Ovary (tissue), 9 donors: ENCODE measurements around the gene LITAF. TPM values are rescaled to one million over a fixed set of nuclear protein-coding genes. Genes with fewer than 3 reads are reported as not detected.

ENCODE experiments used
- DNase-seq, 5 donors: peaks; one replicate each; pipeline ENCODE4 v3.0.0-alpha.2; 2019 to 2020
- H3K27ac ChIP-seq, 2 donors: fragments of 200-600 bp; one replicate each; pipeline versions ENCODE4 v1.5.1 to v1.8.0; 2019 to 2022
- H3K27me3 ChIP-seq: fragments of 200-600 bp; one replicate; pipeline ENCODE4 v1.8.0; 2022
- H3K36me3 ChIP-seq: fragments of 200-600 bp; sonication (generic); one replicate; pipeline ENCODE4 v1.5.1; 2019
- H3K4me1 ChIP-seq: one replicate; pipeline ENCODE4 v1.8.1; 2013; ENCODE audit warnings: mild to moderate bottlenecking, moderate library complexity; ENCODE audit not compliant: insufficient read depth
- H3K4me3 ChIP-seq: fragments of 200-600 bp; sonication (generic); one replicate; pipeline ENCODE4 v1.5.1; 2017
- H3K9me3 ChIP-seq, 2 donors: fragments of 200-600 bp in 1 of 2; sonication (generic) in 1 of 2; one replicate each; pipeline versions ENCODE4 v1.5.1 to v1.8.1; 2013 to 2019; ENCODE audit warnings: mild to moderate bottlenecking in 1 of 2, moderate library complexity in 1 of 2
- CTCF ChIP-seq, 3 donors: fragments of 450-650 bp in 2 of 3; fragments of 200-600 bp in 1 of 3; IDR thresholded peaks; one replicate each; pipeline versions ENCODE4 v1.5.1 to v1.8.0; 2016 to 2022; ENCODE audit warnings: antibody characterized with exemption in 3 of 3, mild to moderate bottlenecking in 1 of 3
- EP300 ChIP-seq: sonication (generic); formaldehyde crosslinking; IDR thresholded peaks from one replicate; pipeline ENCODE4 v1.6.1; 2017; ENCODE audit warnings: antibody characterized with exemption
- POLR2A ChIP-seq: fragments of 450-650 bp; IDR thresholded peaks from one replicate; pipeline ENCODE4 v1.6.1; 2017; ENCODE audit warnings: antibody characterized with exemption, mild to moderate bottlenecking, moderate library complexity
- WGBS, 3 donors: extraction: QIAGEN DNeasy Blood & Tissue Kit in 1 of 3; methylation state at CpG; one replicate each; pipeline versions ENCODE4 v1.1.5 to v1.1.7; 2013 to 2017; 5-methylcytosine and 5-hydroxymethylcytosine counted together
- intact Hi-C, 4 donors: fragments of 100-400 bp; cut with DNase I; formaldehyde crosslinking; loops; one replicate each; pipeline versions ENCODE4 v1.11.0 to v1.15.1; 2022 to 2023
- polyA plus RNA-seq, 2 donors: library from polyadenylated mRNA; stranded (reverse); fragments of 200-250 nt in 1 of 2; fragments of 350-450 nt in 1 of 2; fragmentation: Illumina TruSeq in 1 of 2; extraction: RNeasy Lipid Tissue Mini Kit (QIAGEN cat#74804) in 1 of 2; gene quantifications; one replicate each; pipeline ENCODE4 v1.2.3, GENCODE V29; 2013 to 2014
- total RNA-seq, 7 donors: library from RNA; depleted of rRNA in 2 of 7; stranded (reverse); fragments of >200 nt in 2 of 7; fragmentation: NEBNext Ultra II Directional in 3 of 7; extraction: Animal tissue kit (Norgen Biotek cat#: 25700) in 3 of 7; gene quantifications; one replicate each; pipeline versions ENCODE4 v1.1.0 to v1.2.4, GENCODE V29; 2016 to 2023
- donor health status: DM: no; HTN: no; CAD: no; lungs with moderate emphysema.
- donor health status: DM: no; HTN: no; CAD: no.
- donor health status: Bipolar disorder and iron deficiency.
- donor health status: DM: yes; HTN: yes; CAD: no.
- donor health status: DM: no; HTN: no; CAD: no.
- donor health status: DM: yes; HTN: yes; CAD: no.

LITAF gene
- total and polyA plus RNA-seq, 9 donors: 39.7 to 169 (median 105) TPM

DNA sequence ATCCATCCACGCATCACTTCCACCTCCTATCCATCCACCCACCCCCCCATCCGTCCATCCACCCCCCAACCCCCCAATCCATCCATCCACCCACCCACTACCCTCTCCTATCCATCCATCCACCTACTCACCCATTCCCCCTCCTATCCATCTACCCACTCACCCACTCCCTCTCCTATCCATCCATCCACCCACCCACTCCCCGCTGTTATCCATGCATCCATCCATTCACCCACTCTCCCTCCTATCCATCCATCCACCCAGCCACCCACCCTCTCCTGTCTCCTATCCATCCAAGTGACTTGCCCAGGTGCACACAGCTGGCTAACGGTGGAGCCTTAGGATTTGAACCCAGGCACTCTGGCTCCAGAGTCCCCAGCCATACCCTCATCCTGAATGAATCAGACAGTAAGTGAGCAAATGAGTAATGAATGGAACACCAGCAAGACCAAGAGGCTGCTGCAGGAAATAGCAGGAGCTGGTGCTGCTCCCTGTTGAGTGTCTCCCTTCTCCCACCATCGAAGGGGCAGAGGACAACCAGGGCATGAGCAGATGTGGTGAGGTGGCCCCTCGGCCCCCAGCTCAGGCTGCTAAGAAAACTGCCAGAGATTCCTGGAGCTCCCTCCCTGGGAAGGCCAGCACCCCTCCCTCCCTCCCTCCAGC is 62.5 kb downstream of the LITAF start:
- no peak for DNase-seq
- H3K9me3 ChIP-seq: no peaks in the 10 kb centered on the region
- intact Hi-C loops: no loop called here
- no peaks in the 10 kb centered on the region for H3K27me3 ChIP-seq
- 76 to 84% (median 81%) methylated on average over 4 to 6 of the region's 6 CpGs for WGBS, 3 donors
- TF ChIP-seq POLR2A: no peak
- no peak overlapping the region for H3K27ac ChIP-seq
- no peak overlapping the region for H3K4me3 ChIP-seq
- H3K4me1 ChIP-seq: no peaks in the 10 kb centered on the region
- H3K36me3 ChIP-seq: no peaks in the 10 kb centered on the region

DNA sequence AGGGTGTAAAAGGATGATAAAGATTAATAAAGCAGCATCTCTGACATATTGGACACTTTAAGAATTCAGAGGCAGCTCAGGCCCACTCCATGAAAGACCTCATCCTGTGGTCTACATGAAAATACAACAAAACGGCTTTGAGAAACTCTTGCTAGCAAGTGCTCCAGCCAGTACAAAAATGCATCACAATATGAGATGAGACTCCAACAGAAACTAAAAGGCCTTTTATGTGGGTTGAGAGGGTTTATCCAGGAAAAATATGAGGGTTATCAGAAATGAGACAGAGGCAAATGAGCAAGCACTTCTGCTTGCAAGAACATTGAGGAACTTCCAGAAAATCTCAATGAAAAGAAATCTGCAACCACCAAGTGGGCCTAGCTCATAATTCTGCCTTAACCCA is 65.7 kb downstream of the LITAF start:
- H3K9me3 ChIP-seq: no peaks in the 10 kb centered on the region
- no peaks in the 10 kb centered on the region for H3K27me3 ChIP-seq
- DNase-seq: no peak
- no peaks in the 10 kb centered on the region for H3K36me3 ChIP-seq
- intact Hi-C loops: no loop called here
- TF ChIP-seq POLR2A (no peak), EP300 (no peak), CTCF (IDR thresholded peaks at IDR 0.05) (no peak)
- H3K27ac ChIP-seq: no peak overlapping the region
- 88 to 94% (median 91%) methylated on average over 1 of the region's 1 CpG for WGBS, 3 donors
- no peak overlapping the region for H3K4me3 ChIP-seq
- H3K4me1 ChIP-seq: no peaks in the 10 kb centered on the region

GRCh38 chr16:11520442-11520841 is 66.3 kb downstream of the LITAF start:
- intact Hi-C loops: no loop called here
- no peak for DNase-seq
- no peaks in the 10 kb centered on the region for H3K4me1 ChIP-seq
- H3K27ac ChIP-seq: no peak overlapping the region
- no peak overlapping the region for H3K4me3 ChIP-seq
- H3K27me3 ChIP-seq: no peaks in the 10 kb centered on the region
- no peaks in the 10 kb centered on the region for H3K36me3 ChIP-seq
- WGBS, 3 donors: 95 to 97% (median 97%) methylated on average over 10 of the region's 10 CpGs
- TF ChIP-seq CTCF (IDR thresholded peaks at IDR 0.05): no peak
- TF ChIP-seq EP300: no peak
- no peak for TF ChIP-seq POLR2A
- H3K9me3 ChIP-seq: no peaks in the 10 kb centered on the region

DNA sequence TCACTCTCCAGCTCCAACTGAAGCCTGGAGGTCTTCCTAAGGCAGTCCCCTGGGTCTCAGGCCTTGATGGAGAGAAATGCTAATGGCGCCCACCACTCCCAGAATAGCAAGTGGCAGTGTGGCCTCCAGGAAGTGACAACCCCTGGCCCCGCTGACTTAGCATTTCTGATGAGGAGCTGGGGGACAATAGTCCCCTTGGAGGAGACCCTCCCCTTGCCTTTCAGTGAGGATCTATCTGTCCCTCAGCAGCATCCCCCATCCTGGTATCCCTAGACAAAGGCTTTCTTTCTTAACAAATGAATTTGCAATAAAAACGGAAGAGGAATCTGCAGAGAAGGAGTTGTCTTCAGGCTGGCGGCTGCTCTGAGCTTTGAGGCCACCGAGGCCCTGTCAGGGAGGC is 68.8 kb downstream of the LITAF start:
- Histone ChIP-seq H3K4me3 (no peak overlapping the region), H3K27ac (no peak overlapping the region), H3K4me1 (no peaks in the 10 kb centered on the region), H3K9me3 (no peaks in the 10 kb centered on the region), H3K36me3 (no peaks in the 10 kb centered on the region), H3K27me3 (no peaks in the 10 kb centered on the region)
- 79 to 88% (median 81%) methylated on average over 5 of the region's 5 CpGs for WGBS, 3 donors
- intact Hi-C loops: no loop called here
- DNase-seq: no peak
- TF ChIP-seq POLR2A (no peak), EP300 (no peak), CTCF (IDR thresholded peaks at IDR 0.05) (no peak)

- no peak for DNase-seq
- Histone ChIP-seq H3K27ac (no peak overlapping the region), H3K4me1 (no peaks in the 10 kb centered on the region), H3K9me3 (no peaks in the 10 kb centered on the region), H3K36me3 (no peaks in the 10 kb centered on the region), H3K4me3 (no peak overlapping the region), H3K27me3 (no peaks in the 10 kb centered on the region)
- intact Hi-C loops: no loop called here
- TF ChIP-seq POLR2A (no peak), CTCF (IDR thresholded peaks at IDR 0.05) (no peak), EP300 (no peak)
- 73 to 90% (median 73%) methylated on average over 8 to 13 of the region's 13 CpGs for WGBS, 3 donors
Measured at GRCh38 chr16:11515540-11516430, 70.9 kb downstream of the LITAF start.
